Osteoblast (primary cell): Measurements from ENCODE around the gene ST6GAL1. TPM values are rescaled to one million over a fixed set of nuclear protein-coding genes. Genes with fewer than 3 reads are reported as not detected.
"Not testable (repeated sequence)": the region's sequence is repeated elsewhere in the genome, so short reads cannot be mapped to it uniquely, and the experiment has no call there.

Experiments
- DNase-seq: peaks from one replicate; pipeline ENCODE4 v3.0.0; 2011; ENCODE audit warnings: low spot score, mixed read lengths; ENCODE audit not compliant: insufficient read length; ENCODE audit errors: missing footprints
- H2AFZ ChIP-seq: 2 replicates; pipeline ENCODE4 v1.6.0; 2011; ENCODE audit warnings: mild to moderate bottlenecking, low read length
- H3K27ac ChIP-seq: 2 replicates; pipeline ENCODE4 v1.5.1; 2011; ENCODE audit warnings: mild to moderate bottlenecking, low read depth, low read length, moderate library complexity
- H3K27me3 ChIP-seq: 2 replicates; pipeline ENCODE4 v1.6.0; 2012; ENCODE audit warnings: mild to moderate bottlenecking, control low read depth, inconsistent platforms, low read length, moderate library complexity; ENCODE audit not compliant: insufficient read depth
- H3K36me3 ChIP-seq: 2 replicates; pipeline ENCODE4 v1.5.1; 2011; ENCODE audit warnings: mild to moderate bottlenecking, low read length, control low read depth, moderate library complexity; ENCODE audit not compliant: insufficient read depth
- H3K4me1 ChIP-seq: 2 replicates; pipeline ENCODE4 v1.5.1; 2011; ENCODE audit warnings: mild to moderate bottlenecking, low read length, control low read depth, moderate library complexity; ENCODE audit not compliant: insufficient read depth
- H3K4me2 ChIP-seq: 2 replicates; pipeline ENCODE4 v1.6.0; 2011; ENCODE audit warnings: mild to moderate bottlenecking, low read length; ENCODE audit not compliant: insufficient read depth
- H3K4me3 ChIP-seq: fragments of 200-600 bp; sonication (generic); 3 replicates; pipeline ENCODE4 v1.5.1; 2012; ENCODE audit warnings: mild to moderate bottlenecking, low read length, inconsistent platforms; ENCODE audit not compliant: insufficient read depth
- H3K79me2 ChIP-seq: 2 replicates; pipeline ENCODE4 v1.6.0; 2012; ENCODE audit warnings: mild to moderate bottlenecking, low read length, control low read depth, inconsistent platforms; ENCODE audit not compliant: insufficient read depth
- H3K9me3 ChIP-seq: 2 replicates; pipeline ENCODE4 v1.5.1; 2011; ENCODE audit warnings: low read depth, low read length, control low read depth
- H4K20me1 ChIP-seq: 2 replicates; pipeline ENCODE4 v1.6.0; 2012; ENCODE audit warnings: mild to moderate bottlenecking, low read length, control low read depth; ENCODE audit not compliant: insufficient read depth
- total RNA-seq: library from RNA; depleted of rRNA; stranded (reverse); fragments of >200 nt; gene quantifications from 2 replicates; pipeline ENCODE4 v1.2.3, GENCODE V29; 2012
- TF ChIP-seq, protein P1 (sequence below): IDR thresholded peaks from 2 replicates; pipeline ENCODE4 v1.5.1; 2011; ENCODE audit warnings: mild to moderate bottlenecking, low read depth, low read length, moderate library complexity; ENCODE audit errors: extremely low read depth

The ST6GAL1 gene
- total RNA-seq, 1 donor, result 8.0 TPM

DNA sequence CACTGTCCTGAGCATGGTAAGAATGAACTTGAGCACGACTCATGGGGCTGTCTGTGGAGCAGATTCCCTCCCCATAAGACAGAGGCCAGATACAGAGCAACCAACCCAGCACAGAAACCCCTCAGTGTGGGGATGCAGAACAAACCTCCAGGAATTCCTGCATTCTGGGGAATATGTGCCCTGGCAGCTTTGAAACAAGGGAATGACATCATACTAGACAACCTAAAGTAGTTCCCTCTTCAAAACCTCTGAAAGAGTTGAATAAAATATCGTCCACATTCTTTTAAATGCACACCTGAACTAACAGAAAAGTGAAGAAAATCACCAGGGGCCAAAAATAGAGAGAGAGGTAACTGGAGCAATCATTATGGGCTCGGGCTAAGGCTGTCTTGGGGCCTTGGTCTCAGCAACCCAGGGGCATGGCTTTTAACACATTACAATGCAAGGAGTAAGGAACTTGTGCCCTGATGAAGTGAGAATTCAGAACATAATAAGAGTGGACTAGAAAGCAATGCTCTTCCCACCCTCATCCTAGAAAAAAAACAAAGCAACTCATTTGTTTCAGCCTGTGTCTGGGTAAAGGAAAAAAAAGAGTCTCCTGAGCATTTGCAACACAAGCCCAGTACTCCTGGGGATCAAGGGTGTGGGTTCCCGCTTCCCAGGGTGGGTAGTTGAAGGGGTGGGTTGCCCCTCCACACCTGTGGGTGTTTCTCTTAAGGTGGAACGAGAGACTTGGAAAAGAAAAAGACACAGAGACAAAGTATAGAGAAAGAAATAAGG lies 43.9 kb upstream of the ST6GAL1 start:
- no peak overlapping the region for H3K27ac ChIP-seq
- H4K20me1 ChIP-seq, result no peaks in the 10 kb centered on the region
- H2AFZ ChIP-seq, result no peak overlapping the region
- no peaks in the 10 kb centered on the region for H3K36me3 ChIP-seq
- no peak for DNase-seq
- H3K4me3 ChIP-seq, result no peak overlapping the region
- peaks cover 4% of the 10 kb centered on the region for H3K4me1 ChIP-seq
- TF ChIP-seq, protein P1, sequence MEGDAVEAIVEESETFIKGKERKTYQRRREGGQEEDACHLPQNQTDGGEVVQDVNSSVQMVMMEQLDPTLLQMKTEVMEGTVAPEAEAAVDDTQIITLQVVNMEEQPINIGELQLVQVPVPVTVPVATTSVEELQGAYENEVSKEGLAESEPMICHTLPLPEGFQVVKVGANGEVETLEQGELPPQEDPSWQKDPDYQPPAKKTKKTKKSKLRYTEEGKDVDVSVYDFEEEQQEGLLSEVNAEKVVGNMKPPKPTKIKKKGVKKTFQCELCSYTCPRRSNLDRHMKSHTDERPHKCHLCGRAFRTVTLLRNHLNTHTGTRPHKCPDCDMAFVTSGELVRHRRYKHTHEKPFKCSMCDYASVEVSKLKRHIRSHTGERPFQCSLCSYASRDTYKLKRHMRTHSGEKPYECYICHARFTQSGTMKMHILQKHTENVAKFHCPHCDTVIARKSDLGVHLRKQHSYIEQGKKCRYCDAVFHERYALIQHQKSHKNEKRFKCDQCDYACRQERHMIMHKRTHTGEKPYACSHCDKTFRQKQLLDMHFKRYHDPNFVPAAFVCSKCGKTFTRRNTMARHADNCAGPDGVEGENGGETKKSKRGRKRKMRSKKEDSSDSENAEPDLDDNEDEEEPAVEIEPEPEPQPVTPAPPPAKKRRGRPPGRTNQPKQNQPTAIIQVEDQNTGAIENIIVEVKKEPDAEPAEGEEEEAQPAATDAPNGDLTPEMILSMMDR, result no peak
- H3K79me2 ChIP-seq, result no peaks in the 10 kb centered on the region
- no peaks in the 10 kb centered on the region for H3K9me3 ChIP-seq
- H3K4me2 ChIP-seq, result no peak overlapping the region
- peaks cover 5% of the 10 kb centered on the region for H3K27me3 ChIP-seq

DNA sequence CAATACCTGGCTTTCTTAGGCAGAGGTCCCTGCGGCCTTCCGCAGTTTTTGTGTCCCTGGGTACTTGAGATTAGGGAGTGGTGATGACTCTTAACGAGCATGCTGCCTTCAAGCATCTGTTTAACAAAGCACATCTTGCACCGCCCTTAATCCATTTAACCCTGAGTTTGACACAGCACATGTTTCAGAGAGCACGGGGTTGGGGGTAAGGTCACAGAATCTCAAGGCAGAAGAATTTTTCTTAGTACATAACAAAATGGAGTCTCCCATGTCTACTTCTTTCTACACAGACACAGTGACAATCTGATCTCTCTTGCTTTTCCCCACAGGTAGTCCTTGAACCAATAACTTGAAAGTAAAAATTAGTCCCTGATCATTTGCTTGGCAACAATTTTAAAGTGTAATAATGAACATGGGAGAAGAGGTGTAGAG lies 42.8 kb upstream of the ST6GAL1 start:
- H3K4me2 ChIP-seq, H3K36me3 ChIP-seq, H2AFZ ChIP-seq, H3K9me3 ChIP-seq, H3K27me3 ChIP-seq, DNase-seq, H3K79me2 ChIP-seq, H3K4me1 ChIP-seq, H4K20me1 ChIP-seq, H3K4me3 ChIP-seq, H3K27ac ChIP-seq: not testable (repeated sequence)

DNA sequence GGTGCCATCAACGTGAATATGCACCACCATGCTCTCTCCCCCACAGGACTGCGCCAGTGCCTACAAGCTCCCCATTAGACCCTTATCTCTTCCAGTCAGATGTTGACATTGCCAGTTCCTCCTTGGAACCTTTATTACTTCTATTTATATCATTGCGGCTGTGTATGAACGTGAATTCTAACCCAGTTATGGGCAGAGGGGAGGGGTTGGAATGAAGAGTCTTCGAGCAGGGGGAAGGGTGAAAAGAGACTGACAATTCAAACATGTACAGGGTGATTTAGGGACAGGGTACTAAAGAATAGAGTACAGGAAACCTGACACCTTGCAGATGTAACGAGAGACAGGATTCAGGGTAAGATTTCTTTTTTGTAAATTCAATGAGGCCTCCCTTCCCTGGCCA lies 41.8 kb upstream of the ST6GAL1 start:
- H3K27ac ChIP-seq, result no peak overlapping the region
- no peaks in the 10 kb centered on the region for H3K4me1 ChIP-seq
- no peaks in the 10 kb centered on the region for H3K36me3 ChIP-seq
- no peak overlapping the region for H2AFZ ChIP-seq
- no peak overlapping the region for H3K4me3 ChIP-seq
- TF ChIP-seq, protein P1, result no peak
- H4K20me1 ChIP-seq, result no peaks in the 10 kb centered on the region
- DNase-seq, result no peak
- no peaks in the 10 kb centered on the region for H3K79me2 ChIP-seq
- H3K9me3 ChIP-seq, result no peaks in the 10 kb centered on the region
- H3K4me2 ChIP-seq, result no peak overlapping the region
- H3K27me3 ChIP-seq, result peaks cover 5% of the 10 kb centered on the region

DNA sequence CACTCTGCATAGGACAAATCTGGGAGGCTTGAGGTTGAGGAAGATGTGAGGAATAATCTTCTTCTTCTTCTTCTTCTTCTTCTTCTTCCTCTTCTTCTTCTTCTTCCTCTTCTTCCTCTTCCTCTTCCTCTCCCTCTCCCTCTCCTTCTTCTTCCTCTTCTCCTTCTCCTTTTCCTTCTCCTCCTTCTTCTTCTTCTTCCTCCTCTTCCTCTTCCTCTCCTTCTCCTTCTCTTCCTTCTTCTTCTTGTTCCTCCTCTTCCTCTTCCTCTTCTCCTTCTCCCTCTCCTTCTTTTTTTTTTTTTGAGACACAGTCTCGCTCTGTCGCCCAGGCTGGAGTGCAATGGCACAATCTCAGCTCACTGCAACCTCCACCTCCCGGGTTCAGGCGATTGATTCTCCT lies 40.6 kb upstream of the ST6GAL1 start:
- not testable (repeated sequence) for H3K4me3 ChIP-seq, H3K4me2 ChIP-seq, H3K27me3 ChIP-seq, H3K27ac ChIP-seq, H3K36me3 ChIP-seq, H3K79me2 ChIP-seq, H3K9me3 ChIP-seq, H4K20me1 ChIP-seq, H2AFZ ChIP-seq, DNase-seq, H3K4me1 ChIP-seq

DNA sequence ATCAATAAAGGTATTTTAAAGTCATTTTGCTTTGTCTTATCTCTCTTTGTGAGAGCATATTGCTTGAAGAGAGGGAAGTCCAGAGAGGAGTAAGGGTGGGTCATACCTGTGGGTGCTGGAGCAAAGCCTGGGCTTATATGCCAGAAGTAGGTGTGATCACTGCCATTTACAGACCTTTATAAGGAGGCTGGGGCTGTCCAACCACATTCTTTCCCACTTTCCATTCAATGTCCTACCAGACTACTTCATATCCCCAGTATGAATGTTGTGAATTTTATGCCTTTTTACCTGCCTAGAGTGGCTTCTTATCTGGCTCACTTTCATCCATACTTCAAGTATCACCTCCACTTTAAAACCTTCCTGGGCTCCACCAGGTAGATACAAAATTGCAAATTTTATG lies 39.4 kb upstream of the ST6GAL1 start:
- no peaks in the 10 kb centered on the region for H3K4me1 ChIP-seq
- no peak overlapping the region for H3K27ac ChIP-seq
- no peak overlapping the region for H3K4me2 ChIP-seq
- H3K9me3 ChIP-seq, result no peaks in the 10 kb centered on the region
- H2AFZ ChIP-seq, result no peak overlapping the region
- no peak overlapping the region for H3K4me3 ChIP-seq
- DNase-seq, result no peak
- H3K79me2 ChIP-seq, result no peaks in the 10 kb centered on the region
- no peaks in the 10 kb centered on the region for H3K36me3 ChIP-seq
- TF ChIP-seq, protein P1, result no peak
- no peaks in the 10 kb centered on the region for H4K20me1 ChIP-seq
- H3K27me3 ChIP-seq, result peaks cover 5% of the 10 kb centered on the region

DNA sequence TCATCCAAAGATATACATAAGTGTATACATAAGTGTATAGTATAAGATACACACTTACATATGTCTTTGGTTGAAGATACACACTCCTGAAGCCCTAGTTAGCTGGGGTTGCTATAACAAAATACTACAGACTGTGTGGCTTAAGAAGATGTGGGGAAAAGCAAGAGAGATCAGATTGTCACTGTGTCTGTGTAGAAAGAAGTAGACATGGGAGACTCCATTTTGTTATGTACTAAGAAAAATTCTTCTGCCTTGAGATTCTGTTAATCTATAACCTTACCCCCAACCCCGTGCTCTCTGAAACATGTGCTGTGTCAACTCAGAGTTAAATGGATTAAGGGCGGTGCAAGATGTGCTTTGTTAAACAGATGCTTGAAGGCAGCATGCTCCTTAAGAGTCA lies 37.3 kb upstream of the ST6GAL1 start:
- H3K4me3 ChIP-seq, H3K36me3 ChIP-seq, H3K27ac ChIP-seq, H3K27me3 ChIP-seq, H2AFZ ChIP-seq, H3K4me2 ChIP-seq, H4K20me1 ChIP-seq, H3K4me1 ChIP-seq, H3K79me2 ChIP-seq, DNase-seq, H3K9me3 ChIP-seq: not testable (repeated sequence)
